Measurements from ENCODE around the gene PEX3.

- no peak for TF ChIP-seq CTCF (conservative IDR thresholded peaks at IDR 0.05 in 1 of 2, IDR thresholded peaks at IDR 0.05 in 1 of 2; ENCODE audit: low read depth in 1 of 2, low read length in 2 of 2)
- TF ChIP-seq EZH2 (IDR thresholded peaks at IDR 0.05; ENCODE audit: low read length, missing control alignments): no peak
Measured at GRCh38 chr6:143408151-143408786, 42.3 kb upstream of the PEX3 start.

Data from fibroblast of lung (primary cell).